Natural killer cell (primary cell): ENCODE measurements around the gene UBR4. TPM values are rescaled to one million over a fixed set of nuclear protein-coding genes. Genes with fewer than 3 reads are reported as not detected.

Experiments used
- ATAC-seq, 3 donors: fragments of 150-1000 bp in 2 of 3; fragments of 200-7000 bp in 1 of 3; cut with Tn5 transposase; 1 replicate in 1 of 3; 2 replicates in 2 of 3; pipeline ENCODE4 v1.10.0; 2021; ENCODE audit warnings: mild to moderate bottlenecking in 2 of 3, moderate library complexity in 2 of 3
- DNase-seq, 2 donors: peaks; one replicate each; pipeline versions ENCODE4 v3.0.0 to v3.0.0-alpha.2; 2013 to 2021; ENCODE audit warnings: mixed read lengths in 1 of 2
- H3K27ac ChIP-seq: one replicate; pipeline ENCODE4 v1.5.1; 2013; ENCODE audit warnings: mild to moderate bottlenecking, low read length
- H3K27me3 ChIP-seq: one replicate; pipeline ENCODE4 v1.6.1; 2013; ENCODE audit warnings: low read length; ENCODE audit not compliant: control insufficient read depth, insufficient read depth
- H3K36me3 ChIP-seq: one replicate; pipeline ENCODE4 v1.6.1; 2013; ENCODE audit warnings: low read length; ENCODE audit not compliant: control insufficient read depth, insufficient read depth
- H3K4me1 ChIP-seq: one replicate; pipeline ENCODE4 v1.6.1; 2013; ENCODE audit warnings: low read length; ENCODE audit not compliant: control insufficient read depth, insufficient read depth
- H3K4me3 ChIP-seq: one replicate; pipeline ENCODE4 v1.5.1; 2013; ENCODE audit warnings: low read length
- H3K9me3 ChIP-seq: one replicate; pipeline ENCODE4 v1.6.1; 2013; ENCODE audit warnings: low read length; ENCODE audit not compliant: control insufficient read depth, insufficient read depth
- H3K27ac Mint-ChIP-seq, 2 donors: one replicate each; pipeline ENCODE4 v1.8.0; 2022; ENCODE audit warnings: mild to moderate bottlenecking in 2 of 2, mixed read lengths in 2 of 2, moderate library complexity in 1 of 2
- H3K27me3 Mint-ChIP-seq, 2 donors: one replicate each; pipeline ENCODE4 v1.8.0; 2022; ENCODE audit warnings: low read depth in 2 of 2, mixed read lengths in 2 of 2
- H3K36me3 Mint-ChIP-seq: one replicate; pipeline ENCODE4 v1.8.0; 2022; ENCODE audit warnings: mixed read lengths
- H3K4me1 Mint-ChIP-seq, 2 donors: one replicate each; pipeline ENCODE4 v1.8.0; 2022; ENCODE audit warnings: mixed read lengths in 2 of 2
- H3K4me3 Mint-ChIP-seq: one replicate; pipeline ENCODE4 v1.8.0; 2022; ENCODE audit warnings: mild to moderate bottlenecking, moderate library complexity, mixed read lengths
- H3K9me3 Mint-ChIP-seq, 2 donors: one replicate each; pipeline ENCODE4 v1.8.0; 2022; ENCODE audit warnings: mixed read lengths in 2 of 2
- WGBS: methylation state at CpG from one replicate; pipeline ENCODE4 v1.1.7; 2013; ENCODE audit warnings: missing lambda C conversion rate; ENCODE audit not compliant: insufficient coverage; 5-methylcytosine and 5-hydroxymethylcytosine counted together
- intact Hi-C: fragments of 100-400 bp; cut with micrococcal nuclease; formaldehyde crosslinking; loops from one replicate; pipeline ENCODE4 v1.14.2; 2022
- total RNA-seq, 4 donors: library from RNA; stranded (reverse); fragments of 120-200 nt in 1 of 4; gene quantifications; one replicate each; pipeline versions ENCODE4 v1.2.3 to v1.2.4, GENCODE V29; 2013 to 2022
- TF ChIP-seq, protein P1 (sequence below): fragments of 200-600 bp; IDR thresholded peaks from one replicate; pipeline ENCODE4 v1.8.0; 2022; ENCODE audit warnings: antibody characterized with exemption

UBR4 gene
- total RNA-seq, 3 donors from 2014 or later (not counting 1 experiment from before 2014, with no cell fraction given): 139 to 178 (median 158) TPM

DNA sequence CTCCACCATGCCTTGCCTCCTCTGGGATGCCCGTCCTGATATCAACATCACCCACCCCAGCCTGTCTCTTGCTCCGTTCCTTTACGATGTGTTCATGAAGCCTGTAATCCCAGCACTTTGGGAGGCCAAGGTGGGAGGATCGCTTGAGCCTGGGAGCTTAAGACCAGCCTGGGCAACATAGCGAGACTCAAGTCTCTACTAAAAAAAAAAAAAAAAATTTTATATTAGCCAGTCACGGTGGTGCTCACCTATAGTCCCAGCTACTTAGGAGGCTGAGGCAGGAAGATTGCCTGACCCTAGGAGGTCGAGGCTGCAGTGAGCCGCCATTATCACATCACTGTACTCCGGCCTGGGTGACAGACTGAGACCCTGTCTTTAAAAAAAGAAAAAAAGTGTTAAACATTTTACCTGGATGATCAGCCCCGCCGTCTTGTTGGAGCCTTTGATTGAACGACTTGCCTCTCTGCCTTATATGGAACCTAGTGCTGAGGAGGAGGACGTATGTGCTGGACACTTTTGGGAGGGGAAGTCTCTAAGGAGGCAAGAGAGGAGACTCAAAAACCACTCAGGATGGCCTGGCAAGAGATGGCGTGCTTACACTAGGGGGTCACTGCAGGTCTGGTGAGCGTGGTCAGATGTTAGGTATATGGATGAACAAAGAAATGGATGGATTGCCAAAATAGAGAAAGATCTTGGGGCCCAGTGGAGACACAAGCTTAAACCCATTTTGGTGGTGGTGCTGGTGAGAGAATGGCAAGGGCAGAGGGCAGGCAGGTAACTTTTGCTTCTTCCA, 173.1 kb downstream of the UBR4 start:
- TF ChIP-seq, protein P1, sequence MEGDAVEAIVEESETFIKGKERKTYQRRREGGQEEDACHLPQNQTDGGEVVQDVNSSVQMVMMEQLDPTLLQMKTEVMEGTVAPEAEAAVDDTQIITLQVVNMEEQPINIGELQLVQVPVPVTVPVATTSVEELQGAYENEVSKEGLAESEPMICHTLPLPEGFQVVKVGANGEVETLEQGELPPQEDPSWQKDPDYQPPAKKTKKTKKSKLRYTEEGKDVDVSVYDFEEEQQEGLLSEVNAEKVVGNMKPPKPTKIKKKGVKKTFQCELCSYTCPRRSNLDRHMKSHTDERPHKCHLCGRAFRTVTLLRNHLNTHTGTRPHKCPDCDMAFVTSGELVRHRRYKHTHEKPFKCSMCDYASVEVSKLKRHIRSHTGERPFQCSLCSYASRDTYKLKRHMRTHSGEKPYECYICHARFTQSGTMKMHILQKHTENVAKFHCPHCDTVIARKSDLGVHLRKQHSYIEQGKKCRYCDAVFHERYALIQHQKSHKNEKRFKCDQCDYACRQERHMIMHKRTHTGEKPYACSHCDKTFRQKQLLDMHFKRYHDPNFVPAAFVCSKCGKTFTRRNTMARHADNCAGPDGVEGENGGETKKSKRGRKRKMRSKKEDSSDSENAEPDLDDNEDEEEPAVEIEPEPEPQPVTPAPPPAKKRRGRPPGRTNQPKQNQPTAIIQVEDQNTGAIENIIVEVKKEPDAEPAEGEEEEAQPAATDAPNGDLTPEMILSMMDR: no peak
- Histone ChIP-seq H3K9me3 (no peaks in the 10 kb centered on the region), H3K4me3 (no peak overlapping the region), H3K27me3 (no peaks in the 10 kb centered on the region), H3K4me1 (no peaks in the 10 kb centered on the region), H3K36me3 (no peaks in the 10 kb centered on the region), H3K27ac (no peak overlapping the region)
- no peak overlapping the region for H3K27ac Mint-ChIP-seq
- WGBS: 89% methylated on average over 14 of the region's 15 CpGs
- H3K4me3 Mint-ChIP-seq: no peak overlapping the region
- H3K4me1 Mint-ChIP-seq: no peaks in the 10 kb centered on the region
- intact Hi-C loops: no loop called here
- ATAC-seq: no peak
- H3K36me3 Mint-ChIP-seq: no peaks in the 10 kb centered on the region
- no peaks in the 10 kb centered on the region for H3K9me3 Mint-ChIP-seq
- no peak for DNase-seq
- peaks cover 14 to 32% of the 10 kb centered on the region in 2 donors for H3K27me3 Mint-ChIP-seq

DNA sequence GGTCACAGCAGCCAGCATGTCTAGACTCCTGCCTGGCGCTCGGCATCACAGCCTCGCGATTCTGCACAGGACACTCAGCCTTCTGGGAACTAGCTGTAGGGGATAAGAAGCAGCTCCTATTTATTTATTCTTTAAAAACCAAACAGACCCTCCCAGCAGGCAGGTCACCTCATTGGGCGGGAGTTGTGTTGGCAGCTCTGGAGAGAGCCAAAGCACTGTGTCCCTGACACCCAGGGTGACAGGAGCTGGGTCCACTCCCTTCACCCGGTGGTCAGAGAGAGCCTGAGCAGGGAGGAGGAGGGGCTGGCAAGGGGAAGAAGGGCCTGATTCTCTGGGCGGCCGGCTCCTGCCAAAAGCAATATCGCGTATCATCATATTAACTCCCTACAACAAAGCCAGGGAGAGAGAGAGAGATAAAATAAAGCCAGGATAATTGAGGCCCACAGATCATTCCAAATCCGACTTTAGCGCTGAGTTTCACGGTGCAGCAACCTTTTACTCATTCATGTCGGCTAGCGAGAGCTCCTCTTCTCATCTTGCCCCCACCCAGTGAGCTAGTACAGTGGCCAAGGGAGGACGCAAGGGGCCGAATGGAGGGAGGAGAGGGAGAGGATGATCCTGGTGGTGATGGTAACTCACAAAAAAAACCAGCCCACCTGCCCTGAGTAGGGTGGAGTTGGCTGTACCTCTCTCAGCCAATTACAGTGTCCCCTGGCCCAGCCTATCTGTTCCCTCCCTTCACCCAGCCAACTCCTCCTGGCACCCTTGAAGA, 173.8 kb downstream of the UBR4 start:
- H3K27me3 Mint-ChIP-seq: peaks cover 12 to 25% of the 10 kb centered on the region in 2 donors

GRCh38 chr1:19035377-19036040, 174.6 kb downstream of the UBR4 start:
- peaks cover 10 to 20% of the 10 kb centered on the region in 2 donors for H3K27me3 Mint-ChIP-seq
- H3K27ac Mint-ChIP-seq: no peak overlapping the region
- Histone ChIP-seq H3K9me3 (no peaks in the 10 kb centered on the region), H3K36me3 (no peaks in the 10 kb centered on the region), H3K4me1 (no peaks in the 10 kb centered on the region), H3K4me3 (no peak overlapping the region), H3K27ac (no peak overlapping the region), H3K27me3 (peaks cover 2% of the 10 kb centered on the region)
- WGBS: 64% methylated on average over 7 of the region's 7 CpGs
- H3K36me3 Mint-ChIP-seq: no peaks in the 10 kb centered on the region
- H3K4me3 Mint-ChIP-seq: no peak overlapping the region
- intact Hi-C loops: no loop called here
- DNase-seq (no peak), ATAC-seq (no peak)
- no peaks in the 10 kb centered on the region for H3K9me3 Mint-ChIP-seq
- no peaks in the 10 kb centered on the region for H3K4me1 Mint-ChIP-seq
- TF ChIP-seq, protein P1: no peak

More for the DNA sequence above, 173.8 kb downstream of the UBR4 start:
- no peak for DNase-seq
- Mint-ChIP-seq H3K4me3 (no peak overlapping the region), H3K9me3 (no peaks in the 10 kb centered on the region), H3K27ac (no peak overlapping the region), H3K36me3 (no peaks in the 10 kb centered on the region), H3K4me1 (no peaks in the 10 kb centered on the region)
- Histone ChIP-seq H3K36me3 (no peaks in the 10 kb centered on the region), H3K27me3 (peaks cover 2% of the 10 kb centered on the region), H3K9me3 (no peaks in the 10 kb centered on the region), H3K4me3 (no peak overlapping the region), H3K4me1 (no peaks in the 10 kb centered on the region), H3K27ac (no peak overlapping the region)
- TF ChIP-seq, protein P1: no peak
- intact Hi-C loops: no loop called here
- no peak for ATAC-seq
- 86% methylated on average over 9 of the region's 17 CpGs for WGBS
